GM21447 (cell line): ENCODE measurements around the gene ZNF157.

Experiments
- ATAC-seq: cut with Tn5 transposase; IDR thresholded peaks from one replicate; pipeline ENCODE4 v1.9.1; 2021; ENCODE audit not compliant: unreplicated experiment

Gene ZNF157

DNA sequence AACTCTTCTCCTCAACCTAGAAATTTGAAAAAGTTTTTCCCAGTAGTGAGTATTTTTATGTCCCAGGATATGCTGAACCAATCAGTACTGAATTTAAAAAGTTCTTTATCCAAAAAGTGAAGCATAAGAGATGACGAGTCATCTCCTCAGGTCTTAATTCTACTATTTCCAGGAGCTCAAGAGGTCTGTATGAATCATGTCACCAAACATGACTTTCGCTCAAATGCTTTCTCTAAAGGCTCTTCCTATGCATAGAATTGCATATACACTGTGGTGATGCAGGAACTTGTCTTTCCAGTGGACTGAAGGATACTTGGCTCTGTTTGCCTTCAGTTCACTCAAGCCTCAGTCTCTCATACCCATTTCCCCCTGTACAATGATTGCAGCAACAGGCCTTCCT lies 76.6 kb downstream of the ZNF157 start:
- ATAC-seq: no peak

GRCh38 chrX:47447607-47448006 lies 77.2 kb downstream of the ZNF157 start:
- no peak for ATAC-seq

DNA sequence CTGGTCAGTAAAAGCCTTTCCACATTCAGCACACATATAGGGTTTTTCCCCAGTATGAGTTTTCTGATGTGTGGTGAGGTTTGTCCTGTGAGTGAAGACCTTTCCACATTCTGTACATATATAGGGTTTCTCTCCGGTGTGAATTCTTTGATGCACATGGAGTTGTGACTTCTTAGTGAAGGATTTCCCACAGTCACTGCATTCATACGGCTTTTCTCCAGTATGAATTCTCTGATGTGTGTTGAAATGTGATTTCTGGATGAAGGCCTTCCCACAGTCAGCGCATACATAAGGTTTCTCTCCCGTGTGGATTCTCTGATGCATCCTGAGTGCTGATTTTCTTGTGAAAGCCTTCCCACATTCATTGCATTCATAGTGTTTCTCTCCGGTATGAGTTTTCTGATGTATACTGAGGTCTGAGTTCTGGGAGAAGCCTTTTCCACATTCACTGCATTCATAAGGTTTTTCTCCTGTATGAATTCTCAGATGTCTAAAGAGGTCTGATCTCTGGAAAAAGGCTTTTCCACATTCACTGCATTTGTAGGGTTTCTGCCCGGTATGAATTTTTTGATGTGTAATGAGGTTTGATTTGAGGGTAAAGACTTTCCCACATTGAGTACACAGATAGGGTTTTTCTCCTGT lies 77.9 kb downstream of the ZNF157 start:
- no peak for ATAC-seq

GRCh38 chrX:47452112-47452511 lies 81.7 kb downstream of the ZNF157 start:
- ATAC-seq: no peak

- ATAC-seq: no peak
Observed at GRCh38 chrX:47456080-47456479, 85.7 kb downstream of the ZNF157 start.

DNA sequence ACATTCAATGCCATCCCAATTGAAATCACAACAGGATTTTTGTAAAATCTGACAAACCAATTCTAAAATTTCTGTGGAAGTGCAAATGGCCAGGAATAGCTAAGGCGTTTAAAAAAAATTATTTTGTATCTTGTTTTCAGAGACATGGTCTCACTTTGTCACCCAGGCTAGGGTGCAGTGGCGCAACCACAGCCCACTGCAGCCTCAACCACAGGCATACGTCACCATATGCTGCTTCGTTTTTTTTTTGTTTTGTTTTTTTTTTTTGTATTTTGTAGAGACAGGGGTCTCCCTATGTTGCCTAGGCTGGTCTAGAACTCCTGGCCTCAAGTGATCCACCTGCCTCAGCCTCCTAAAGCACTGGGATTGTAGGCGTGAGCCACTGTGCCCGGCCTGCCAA lies 88.2 kb downstream of the ZNF157 start:
- no peak for ATAC-seq

GRCh38 chrX:47460561-47460960 lies 90.2 kb downstream of the ZNF157 start:
- ATAC-seq: no peak
